Stimulated activated naive B cell treated with anti-CD40 and anti-IgM and Interleukin-4, amounts not matched to agents 10 μg/mL and 1 μg/mL and 100 μg/mL, for 72 hours (primary cell): ENCODE measurements around the gene GBP2.

Experiments
- ATAC-seq, 2 donors: fragments of 150-1000 bp; cut with Tn5 transposase; replicated peaks; 2 replicates each; pipeline ENCODE4 v1.10.0; 2021; ENCODE audit warnings: moderate library complexity in 1 of 2
- DNase-seq: peaks from one replicate; pipeline ENCODE4 v3.0.0; 2021
- H3K27ac Mint-ChIP-seq: one replicate; pipeline ENCODE4 v1.8.0; 2022; ENCODE audit warnings: mild to moderate bottlenecking, mixed read lengths
- H3K27me3 Mint-ChIP-seq, 2 donors: one replicate each; pipeline ENCODE4 v1.8.0; 2022; ENCODE audit warnings: mixed read lengths in 2 of 2
- H3K36me3 Mint-ChIP-seq, 2 donors: one replicate each; pipeline ENCODE4 v1.8.0; 2022; ENCODE audit warnings: mixed read lengths in 2 of 2, mild to moderate bottlenecking in 1 of 2
- H3K4me1 Mint-ChIP-seq, 2 donors: one replicate each; pipeline ENCODE4 v1.8.0; 2022; ENCODE audit warnings: mixed read lengths in 2 of 2, mild to moderate bottlenecking in 1 of 2
- H3K4me3 Mint-ChIP-seq, 2 donors: one replicate each; pipeline ENCODE4 v1.8.0; 2022; ENCODE audit warnings: mild to moderate bottlenecking in 2 of 2, mixed read lengths in 2 of 2, moderate library complexity in 1 of 2
- H3K9me3 Mint-ChIP-seq, 2 donors: one replicate each; pipeline ENCODE4 v1.8.0; 2022; ENCODE audit warnings: mixed read lengths in 2 of 2, mild to moderate bottlenecking in 1 of 2

GBP2 gene

GRCh38 chr1:89068291-89068690 lies 57.6 kb downstream of the GBP2 start:
- no peak overlapping the region for H3K4me3 Mint-ChIP-seq
- peaks cover 12 to 25% of the 10 kb centered on the region in 2 donors for H3K4me1 Mint-ChIP-seq
- H3K27ac Mint-ChIP-seq, result no peak overlapping the region

GRCh38 chr1:89065079-89065868 lies 60.6 kb downstream of the GBP2 start, which contains the start of gene GBP1:
TSS of gene GBP1 (minus strand) at chr1:89065208. CDS start at chr1:89063234, 1,974 bp downstream.
- no peaks in the 10 kb centered on the region for H3K27me3 Mint-ChIP-seq
- H3K36me3 Mint-ChIP-seq, result peaks cover 5 to 12% of the 10 kb centered on the region in 2 donors
- peak; percentile 70 to 76 for ATAC-seq
- DNase-seq, result no peak
- H3K4me1 Mint-ChIP-seq, result peaks cover 17 to 33% of the 10 kb centered on the region in 2 donors
- H3K9me3 Mint-ChIP-seq, result no peaks in the 10 kb centered on the region
- peak within 1 kb of the TSS; percentile 96 for H3K27ac Mint-ChIP-seq
- peak within 1 kb of the TSS; percentile 88 to 91 for H3K4me3 Mint-ChIP-seq

More at GRCh38 chr1:89068291-89068690, 57.6 kb downstream of the GBP2 start:
- no peak for DNase-seq
- no peak for ATAC-seq
- Mint-ChIP-seq H3K27me3 (no peaks in the 10 kb centered on the region), H3K9me3 (peaks cover 0 to 2% of the 10 kb centered on the region in 2 donors), H3K36me3 (peaks cover 1 to 5% of the 10 kb centered on the region in 2 donors)

- ATAC-seq (peak; percentile 64 to 68), DNase-seq (no peak)
- H3K9me3 Mint-ChIP-seq, result no peaks in the 10 kb centered on the region
- H3K27me3 Mint-ChIP-seq, result no peaks in the 10 kb centered on the region
- H3K4me3 Mint-ChIP-seq, result peak overlapping the region; percentile 88 to 91
- peaks cover 9 to 12% of the 10 kb centered on the region in 2 donors for H3K36me3 Mint-ChIP-seq
- peak overlapping the region; percentile 96 for H3K27ac Mint-ChIP-seq
- H3K4me1 Mint-ChIP-seq, result peaks cover 15 to 30% of the 10 kb centered on the region in 2 donors
Observed at GRCh38 chr1:89064632-89065031, 61.3 kb downstream of the GBP2 start.

GRCh38 chr1:89063094-89063493 lies 62.8 kb downstream of the GBP2 start:
- H3K4me3 Mint-ChIP-seq, result no peak overlapping the region
- H3K27ac Mint-ChIP-seq, result no peak overlapping the region
- no peaks in the 10 kb centered on the region for H3K27me3 Mint-ChIP-seq
- no peaks in the 10 kb centered on the region for H3K9me3 Mint-ChIP-seq
- peaks cover 13 to 18% of the 10 kb centered on the region in 2 donors for H3K36me3 Mint-ChIP-seq
- DNase-seq, result no peak
- H3K4me1 Mint-ChIP-seq, result peaks cover 15 to 30% of the 10 kb centered on the region in 2 donors
- no peak for ATAC-seq

GRCh38 chr1:89060091-89060490 lies 65.8 kb downstream of the GBP2 start:
- no peaks in the 10 kb centered on the region for H3K9me3 Mint-ChIP-seq
- no peaks in the 10 kb centered on the region for H3K27me3 Mint-ChIP-seq
- no peak for ATAC-seq
- peaks cover 21 to 33% of the 10 kb centered on the region in 2 donors for H3K36me3 Mint-ChIP-seq
- H3K27ac Mint-ChIP-seq, result no peak overlapping the region
- H3K4me1 Mint-ChIP-seq, result peaks cover 15 to 30% of the 10 kb centered on the region in 2 donors
- H3K4me3 Mint-ChIP-seq, result no peak overlapping the region
- no peak for DNase-seq
